Right atrium auricular region (tissue), 2 donors: ENCODE data around the gene TPSD1. TPM values are rescaled to one million over a fixed set of nuclear protein-coding genes. Genes with fewer than 3 reads are reported as not detected.
A peak's percentile ranks its signal among the peaks of the same experiment; 100 is the strongest.
"Not testable (repeated sequence)": the region's sequence is repeated elsewhere in the genome, so short reads cannot be mapped to it uniquely, and the experiment has no call there.

Source experiments
- DNase-seq: peaks from one replicate; pipeline ENCODE4 v3.0.0-alpha.2; 2019; ENCODE audit warnings: low spot score
- H3K27ac ChIP-seq, 2 donors: fragments of 200-600 bp; sonication (generic); 1 replicate in 1 of 2; 2 replicates in 1 of 2; pipeline ENCODE4 v1.5.1; 2016 to 2019
- H3K27me3 ChIP-seq, 2 donors: fragments of 200-600 bp; sonication (generic); one replicate each; pipeline versions ENCODE4 v1.5.1 to v1.6.0; 2017 to 2019
- H3K36me3 ChIP-seq: fragments of 200-600 bp; sonication (generic); one replicate; pipeline ENCODE4 v1.5.1; 2016
- H3K4me1 ChIP-seq, 2 donors: fragments of 200-600 bp; sonication (generic); one replicate each; pipeline versions ENCODE4 v1.5.1 to v1.6.0; 2017 to 2019
- H3K4me3 ChIP-seq, 2 donors: fragments of 200-600 bp; sonication (generic); 1 replicate in 1 of 2; 2 replicates in 1 of 2; pipeline ENCODE4 v1.5.1; 2017 to 2019; ENCODE audit warnings: mild to moderate bottlenecking in 1 of 2, moderate library complexity in 1 of 2
- H3K9me3 ChIP-seq, 2 donors: fragments of 200-600 bp; sonication (generic); one replicate each; pipeline ENCODE4 v1.5.1; 2019
- CTCF ChIP-seq, 2 donors: fragments of 200-600 bp; sonication (generic); IDR thresholded peaks; one replicate each; pipeline ENCODE4 v1.5.1; 2019; ENCODE audit warnings: antibody characterized with exemption in 2 of 2
- total RNA-seq, 2 donors: library from RNA; depleted of rRNA; stranded (reverse); fragments of >200 nt; gene quantifications; one replicate each; pipeline ENCODE4 v1.1.0, GENCODE V29; 2016

The TPSD1 gene
- total RNA-seq, 2 donors from 2014 or later: 0.63 TPM; not detected in 1

DNA sequence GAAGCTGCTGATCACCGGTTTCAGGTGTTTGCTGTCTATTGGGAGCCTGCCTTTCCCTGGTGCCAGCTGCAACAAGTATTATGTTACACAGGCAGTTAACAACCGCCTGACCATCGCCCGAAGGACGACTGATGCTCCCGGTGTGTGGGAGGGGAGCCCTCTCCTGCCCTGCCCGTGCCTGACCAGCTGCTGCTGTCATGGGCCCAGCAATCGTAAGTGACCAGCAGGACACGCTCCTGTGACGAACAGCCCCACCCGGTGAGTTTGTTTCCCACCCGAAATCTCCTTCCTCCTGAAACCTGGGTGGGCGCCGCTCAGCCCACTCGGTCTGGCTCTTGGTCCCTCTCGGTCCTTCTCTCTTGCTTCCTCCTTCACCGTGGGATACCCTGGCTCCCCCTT, 35.7 kb downstream of the TPSD1 start:
- Histone ChIP-seq H3K27me3 (peaks cover 0 to 11% of the 10 kb centered on the region in 2 donors), H3K4me1 (peaks cover 0 to 19% of the 10 kb centered on the region in 2 donors), H3K27ac (no peak overlapping the region), H3K9me3 (no peaks in the 10 kb centered on the region), H3K36me3 (no peaks in the 10 kb centered on the region), H3K4me3 (no peak overlapping the region)
- no peak for DNase-seq
- TF ChIP-seq CTCF (IDR thresholded peaks at IDR 0.05): no peak

DNA sequence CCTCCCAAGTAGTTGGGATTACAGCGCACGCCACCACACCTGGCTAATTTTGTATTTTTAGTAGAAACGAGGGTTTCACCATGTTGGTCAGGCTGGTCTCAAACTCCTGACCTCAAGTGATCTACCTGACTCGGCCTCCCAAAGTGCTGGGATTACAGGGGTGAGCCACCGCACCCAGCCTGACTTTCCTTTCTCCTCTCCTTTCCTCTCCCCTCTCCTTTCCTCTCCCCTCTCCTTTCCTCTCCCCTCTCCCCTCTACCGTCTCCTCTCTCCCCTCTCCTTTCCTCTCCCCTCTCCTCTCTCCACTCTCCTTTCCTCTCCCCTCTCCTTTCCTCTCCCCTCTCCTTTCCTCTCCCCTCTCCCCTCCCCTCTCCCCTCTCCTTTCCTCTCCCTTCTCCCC, 36.3 kb downstream of the TPSD1 start:
- H3K9me3 ChIP-seq, H3K36me3 ChIP-seq, DNase-seq, H3K27ac ChIP-seq, H3K4me3 ChIP-seq: not testable (repeated sequence)
- peaks cover 0 to 11% of the 10 kb centered on the region in 2 donors for H3K27me3 ChIP-seq
- peaks cover 0 to 19% of the 10 kb centered on the region in 2 donors for H3K4me1 ChIP-seq

GRCh38 chr16:1292808-1293207, 36.9 kb downstream of the TPSD1 start:
- Histone ChIP-seq H3K4me1 (peaks cover 0 to 16% of the 10 kb centered on the region in 2 donors), H3K27me3 (peaks cover 0 to 11% of the 10 kb centered on the region in 2 donors)
- H3K36me3 ChIP-seq, H3K27ac ChIP-seq, H3K9me3 ChIP-seq, DNase-seq, H3K4me3 ChIP-seq: not testable (repeated sequence)

DNA sequence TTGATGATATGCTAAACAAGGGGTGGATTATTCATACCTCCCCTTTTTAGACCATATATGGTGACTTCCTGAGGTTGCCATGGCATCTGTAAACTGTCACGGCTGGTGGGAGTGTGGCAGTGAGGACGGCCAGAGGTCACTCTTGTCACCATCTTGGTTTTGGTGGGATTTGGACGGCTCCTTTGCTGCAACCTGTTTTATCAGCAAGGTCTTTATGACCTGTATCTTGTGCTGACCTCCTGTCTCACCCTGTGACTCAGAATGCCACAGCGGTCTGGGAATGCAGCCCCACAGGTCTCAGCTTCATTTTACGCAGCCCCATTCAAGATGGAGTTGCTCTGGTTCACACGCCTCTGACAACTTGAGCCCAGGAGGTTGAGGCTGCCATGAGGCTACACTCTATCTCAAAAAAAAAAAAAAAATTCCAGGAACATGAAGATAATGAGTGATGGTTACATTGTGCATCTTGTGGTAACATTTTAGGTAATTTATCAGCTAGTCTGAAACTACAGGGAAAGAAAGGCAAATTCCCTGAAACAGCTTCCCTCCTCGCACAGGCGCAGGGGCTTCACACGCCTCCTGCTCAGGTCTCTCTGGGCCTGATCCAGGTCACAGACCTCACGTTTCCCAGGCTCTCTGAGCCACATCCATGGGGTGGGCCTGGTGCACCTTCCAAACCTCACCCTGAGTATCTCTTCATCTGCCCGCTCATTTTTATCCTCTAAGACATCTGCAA, 38.2 kb downstream of the TPSD1 start:
- TF ChIP-seq CTCF (IDR thresholded peaks at IDR 0.05): no peak
- H3K36me3 ChIP-seq: no peaks in the 10 kb centered on the region
- H3K9me3 ChIP-seq: no peaks in the 10 kb centered on the region
- H3K27ac ChIP-seq: no peak overlapping the region
- H3K4me1 ChIP-seq: peaks cover 0 to 5% of the 10 kb centered on the region in 2 donors
- no peak overlapping the region for H3K4me3 ChIP-seq
- no peak for DNase-seq
- H3K27me3 ChIP-seq: peaks cover 0 to 1% of the 10 kb centered on the region in 2 donors

GRCh38 chr16:1295465-1295864, 39.6 kb downstream of the TPSD1 start:
- DNase-seq: no peak
- no peaks in the 10 kb centered on the region for H3K27me3 ChIP-seq

GRCh38 chr16:1296688-1297017, 40.8 kb downstream of the TPSD1 start:
- H3K9me3 ChIP-seq, H3K4me1 ChIP-seq, DNase-seq, H3K36me3 ChIP-seq, H3K4me3 ChIP-seq, H3K27me3 ChIP-seq: not testable (repeated sequence)
- peak overlapping the region; percentile 74 to 90 for H3K27ac ChIP-seq

More at GRCh38 chr16:1295465-1295864, 39.6 kb downstream of the TPSD1 start:
- H3K4me1 ChIP-seq: peaks cover 0 to under 1% of the 10 kb centered on the region in 2 donors
- no peak for TF ChIP-seq CTCF (IDR thresholded peaks at IDR 0.05)
- H3K4me3 ChIP-seq: no peak overlapping the region
- no peaks in the 10 kb centered on the region for H3K36me3 ChIP-seq
- no peaks in the 10 kb centered on the region for H3K9me3 ChIP-seq
- no peak overlapping the region for H3K27ac ChIP-seq

GRCh38 chr16:1297018-1297696, 41.3 kb downstream of the TPSD1 start:
- no peak for DNase-seq
- Histone ChIP-seq H3K27me3 (no peaks in the 10 kb centered on the region), H3K4me1 (peaks cover 0 to 9% of the 10 kb centered on the region in 2 donors), H3K4me3 (no peak overlapping the region), H3K9me3 (no peaks in the 10 kb centered on the region), H3K27ac (peak overlapping the region; percentile 74 to 90), H3K36me3 (no peaks in the 10 kb centered on the region)
- no peak for TF ChIP-seq CTCF (IDR thresholded peaks at IDR 0.05)
